ENCODE results near the gene ERBB2.

DNA sequence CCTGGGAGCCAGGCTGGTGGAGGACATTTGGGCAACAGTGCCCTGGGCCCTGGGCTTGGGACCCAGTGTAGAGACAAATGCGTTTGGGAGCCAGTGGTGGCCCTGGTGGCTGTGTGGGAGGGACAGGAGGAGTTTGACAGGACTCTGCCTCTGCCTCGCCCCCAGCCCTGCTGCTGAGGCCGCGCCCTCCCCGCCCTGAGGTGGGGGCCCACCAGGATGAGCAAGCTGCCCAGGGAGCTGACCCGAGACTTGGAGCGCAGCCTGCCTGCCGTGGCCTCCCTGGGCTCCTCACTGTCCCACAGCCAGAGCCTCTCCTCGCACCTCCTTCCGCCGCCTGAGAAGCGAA is 46.6 kb upstream of the ERBB2 start:
- no peak for TF ChIP-seq POLR2A (IDR thresholded peaks at IDR 0.05)
- TF ChIP-seq CTCF (IDR thresholded peaks at IDR 0.05) = no peak

All from right lobe of liver (tissue), 4 donors.